ENCODE measurements around the gene GALNT9.

GRCh38 chr12:132277949-132278348 lies 51.4 kb downstream of the GALNT9 start:
- TF ChIP-seq TAF1 (IDR thresholded peaks at IDR 0.05; ENCODE audit: borderline replicate concordance, low read depth, low read length): no peak
- TF ChIP-seq CTCF (IDR thresholded peaks at IDR 0.05): no peak
- TF ChIP-seq EZH2phosphoT487 (IDR thresholded peaks at IDR 0.05; ENCODE audit: borderline replicate concordance, low read depth): no peak

Measured in SK-N-SH (cell line).